Adrenal gland (tissue), 5 donors: ENCODE data around the gene CBFA2T3.

Source experiments
- CTCF ChIP-seq, 6 experiments: fragments of 450-650 bp in 4 of 6; fragments of 200-600 bp in 2 of 6; sonication (generic) in 1 of 6; IDR thresholded peaks; 1 replicate in 5 of 6; 2 replicates in 1 of 6; pipeline versions ENCODE4 v1.5.1 to v1.8.0; 2016 to 2021; ENCODE audit warnings: antibody characterized with exemption in 6 of 6, mild to moderate bottlenecking in 2 of 6, moderate library complexity in 1 of 6
- POLR2A ChIP-seq, 2 donors: fragments of 450-650 bp; IDR thresholded peaks; one replicate each; pipeline ENCODE4 v1.6.1; 2017; ENCODE audit warnings: antibody characterized with exemption in 2 of 2, mild to moderate bottlenecking in 2 of 2, moderate library complexity in 1 of 2
- donor health status: DM: no; HTN: no; CAD: no.

DNA sequence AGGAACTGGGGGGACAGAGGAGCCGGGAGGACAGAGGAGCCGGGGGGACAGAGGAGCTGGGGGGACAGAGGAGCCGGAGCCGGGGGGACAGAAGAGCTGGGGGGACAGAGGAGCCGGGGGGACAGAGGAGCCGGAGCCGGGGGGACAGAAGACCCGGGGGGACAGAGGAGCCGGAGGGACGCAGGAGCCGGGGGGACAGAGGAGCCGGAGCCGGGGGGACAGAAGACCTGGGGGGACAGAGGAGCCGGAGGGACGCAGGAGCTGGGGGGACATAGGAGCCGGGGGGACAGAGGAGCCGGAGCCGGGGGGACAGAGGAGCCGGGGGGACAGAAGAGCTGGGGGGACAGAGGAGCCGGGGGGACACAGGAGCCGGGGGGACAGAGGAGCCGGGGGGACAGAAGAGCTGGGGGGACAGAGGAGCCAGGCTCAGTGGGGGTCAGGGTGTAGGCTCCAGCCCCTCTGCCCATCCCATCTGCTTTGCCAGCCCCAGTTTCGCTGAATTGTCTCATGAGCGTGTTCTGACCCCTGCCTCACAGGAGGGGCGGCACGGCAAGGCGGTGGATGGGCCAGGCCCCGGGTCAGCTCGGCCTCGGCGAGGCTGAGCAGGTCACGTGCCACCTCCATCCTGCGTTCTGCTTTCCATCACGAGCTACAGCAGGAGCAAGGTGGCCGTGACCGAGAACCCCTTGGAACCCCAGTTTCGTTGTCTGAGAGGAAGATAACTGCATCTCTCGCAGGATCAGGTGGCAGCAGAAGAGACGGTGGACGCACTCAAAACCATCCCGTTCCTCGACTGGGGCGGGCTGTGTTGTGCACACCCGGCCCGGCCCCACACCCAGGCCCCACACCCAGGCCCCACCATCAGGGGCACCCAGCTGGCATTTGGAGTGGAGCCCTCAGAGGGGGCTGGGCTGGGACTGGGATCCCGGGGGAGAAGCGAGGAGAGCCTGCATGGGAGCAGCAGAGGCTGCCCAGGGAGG is 26.1 kb upstream of the CBFA2T3 start:
- no peak for TF ChIP-seq POLR2A (IDR thresholded peaks at IDR 0.05)
- TF ChIP-seq CTCF (IDR thresholded peaks at IDR 0.05), result no peak
